HG03442 (cell line): ENCODE measurements around the gene CFHR5.
"Not testable (repeated sequence)": the region's sequence is repeated elsewhere in the genome, so short reads cannot be mapped to it uniquely, and the experiment has no call there.

Source experiments
- ATAC-seq: cut with Tn5 transposase; IDR thresholded peaks from one replicate; pipeline ENCODE4 v1.9.1; 2021; ENCODE audit warnings: mild to moderate bottlenecking, moderate library complexity; ENCODE audit not compliant: unreplicated experiment

The CFHR5 gene

DNA sequence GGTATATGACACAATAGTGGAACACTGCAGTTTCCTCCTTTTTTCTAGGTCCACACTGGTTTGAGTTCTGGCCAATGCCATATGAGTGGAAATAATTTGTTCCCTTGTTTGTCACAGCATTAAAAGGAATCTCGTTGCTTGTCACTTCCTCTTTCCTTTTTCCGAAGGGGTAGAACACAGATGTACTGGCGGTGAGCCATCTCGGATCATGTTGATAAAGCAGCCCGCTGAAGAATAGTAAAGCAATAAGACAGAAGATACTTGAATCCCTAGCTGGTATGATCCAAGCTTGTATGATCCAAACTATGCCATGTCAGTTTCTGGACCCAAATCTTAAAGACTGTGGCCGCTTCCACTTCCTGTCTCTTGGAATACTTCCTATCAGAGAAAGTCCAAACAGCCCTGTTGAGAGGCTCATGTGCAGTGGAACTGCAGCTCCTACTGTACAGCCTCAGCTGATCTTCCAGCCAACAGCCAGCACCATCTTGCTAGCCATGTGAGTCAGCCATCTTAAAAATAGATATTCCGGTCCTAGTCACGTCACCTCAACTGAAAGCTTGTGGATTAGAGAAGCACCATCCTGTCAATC lies 40.3 kb downstream of the CFHR5 start:
- no peak for ATAC-seq

DNA sequence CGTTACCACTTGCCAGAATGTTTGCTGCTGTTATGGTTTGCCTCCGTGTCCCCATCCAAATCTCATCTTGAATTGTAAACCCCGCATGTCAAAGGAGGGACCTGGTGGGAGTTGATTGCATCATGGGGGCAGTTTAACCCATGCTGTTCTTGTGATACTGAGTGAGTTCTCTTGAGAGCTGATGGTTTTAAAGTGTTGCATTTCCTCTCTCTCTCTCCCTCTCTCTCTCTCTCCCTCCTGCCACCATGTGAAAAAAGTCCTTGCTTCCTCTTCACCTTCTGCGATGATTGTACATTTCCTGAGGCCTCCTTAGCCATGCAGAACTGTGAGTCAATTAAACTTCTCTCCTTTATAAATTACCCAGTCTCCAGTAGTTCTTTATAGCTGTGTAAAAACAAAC lies 44.4 kb downstream of the CFHR5 start:
- no peak for ATAC-seq

- no peak for ATAC-seq
Measured at GRCh38 chr1:197024460-197024859, 47.1 kb downstream of the CFHR5 start.

- ATAC-seq = no peak
Measured at GRCh38 chr1:197027359-197027758, 50.0 kb downstream of the CFHR5 start.

GRCh38 chr1:197029749-197030148 lies 52.4 kb downstream of the CFHR5 start:
- ATAC-seq = no peak

- not testable (repeated sequence) for ATAC-seq
Measured at GRCh38 chr1:197034631-197035339, 57.4 kb downstream of the CFHR5 start.

GRCh38 chr1:197036861-197037260 lies 59.5 kb downstream of the CFHR5 start:
- no peak for ATAC-seq

- peak; percentile 67 for ATAC-seq
Measured at GRCh38 chr1:197041486-197042353, 64.4 kb downstream of the CFHR5 start.

GRCh38 chr1:197042676-197043341 lies 65.5 kb downstream of the CFHR5 start:
- no peak for ATAC-seq

DNA sequence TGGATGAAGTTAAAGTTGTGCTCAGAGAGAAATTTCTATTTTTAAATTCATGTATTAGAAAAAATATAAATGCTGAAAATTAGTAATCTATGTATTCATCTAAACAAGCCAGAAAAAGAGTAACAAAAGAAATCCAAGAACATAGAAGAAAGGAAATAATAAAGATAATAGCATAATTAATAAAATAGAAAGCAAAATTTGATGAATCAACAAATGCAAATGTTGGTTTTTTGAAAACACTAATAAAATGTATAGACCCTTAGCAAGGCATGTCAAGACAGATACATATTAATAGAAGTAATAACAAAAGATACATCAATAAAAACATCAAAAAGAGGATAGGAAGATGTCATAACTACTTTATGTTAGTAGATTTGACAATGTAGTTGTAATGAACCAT lies 71.7 kb downstream of the CFHR5 start:
- no peak for ATAC-seq
